Measurements from ENCODE around the gene UBXN1.

DNA sequence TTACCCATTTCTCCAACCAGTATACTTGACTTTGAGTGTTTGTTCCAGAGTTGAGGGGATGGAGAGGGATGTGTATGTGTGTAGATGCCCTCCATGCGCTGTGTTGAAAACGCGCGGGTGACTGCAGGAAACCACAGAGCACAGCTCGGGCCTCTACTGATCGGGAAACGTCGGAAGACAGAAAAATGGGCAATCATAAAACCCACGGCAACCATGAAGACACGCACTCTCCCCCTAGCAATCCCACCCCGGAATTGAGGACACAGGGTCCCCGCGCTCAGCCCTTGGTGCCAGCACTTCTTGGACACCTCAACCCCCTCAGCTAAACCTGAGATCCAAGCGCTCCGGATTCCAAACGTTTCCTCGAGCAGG is 7.7 kb downstream of the UBXN1 start:
- TF ChIP-seq, protein P1, sequence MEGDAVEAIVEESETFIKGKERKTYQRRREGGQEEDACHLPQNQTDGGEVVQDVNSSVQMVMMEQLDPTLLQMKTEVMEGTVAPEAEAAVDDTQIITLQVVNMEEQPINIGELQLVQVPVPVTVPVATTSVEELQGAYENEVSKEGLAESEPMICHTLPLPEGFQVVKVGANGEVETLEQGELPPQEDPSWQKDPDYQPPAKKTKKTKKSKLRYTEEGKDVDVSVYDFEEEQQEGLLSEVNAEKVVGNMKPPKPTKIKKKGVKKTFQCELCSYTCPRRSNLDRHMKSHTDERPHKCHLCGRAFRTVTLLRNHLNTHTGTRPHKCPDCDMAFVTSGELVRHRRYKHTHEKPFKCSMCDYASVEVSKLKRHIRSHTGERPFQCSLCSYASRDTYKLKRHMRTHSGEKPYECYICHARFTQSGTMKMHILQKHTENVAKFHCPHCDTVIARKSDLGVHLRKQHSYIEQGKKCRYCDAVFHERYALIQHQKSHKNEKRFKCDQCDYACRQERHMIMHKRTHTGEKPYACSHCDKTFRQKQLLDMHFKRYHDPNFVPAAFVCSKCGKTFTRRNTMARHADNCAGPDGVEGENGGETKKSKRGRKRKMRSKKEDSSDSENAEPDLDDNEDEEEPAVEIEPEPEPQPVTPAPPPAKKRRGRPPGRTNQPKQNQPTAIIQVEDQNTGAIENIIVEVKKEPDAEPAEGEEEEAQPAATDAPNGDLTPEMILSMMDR (conservative IDR thresholded peaks at IDR 0.05 in 1 of 2, IDR thresholded peaks at IDR 0.05 in 1 of 2; ENCODE audit: low read depth in 1 of 2, low read length in 2 of 2) = no peak
- TF ChIP-seq EZH2 (IDR thresholded peaks at IDR 0.05; ENCODE audit: low read length, missing control alignments) = no peak
